Measurements from ENCODE around the gene CNOT8. TPM values are rescaled to one million over a fixed set of nuclear protein-coding genes. Genes with fewer than 3 reads are reported as not detected.
"Not testable (repeated sequence)": the region's sequence is repeated elsewhere in the genome, so short reads cannot be mapped to it uniquely, and the experiment has no call there.

Gene CNOT8
- total RNA-seq, 4 donors from 2014 or later, result 25.6 to 40.6 (median 30.5) TPM

GRCh38 chr5:154817815-154818214, 40.6 kb upstream of the CNOT8 start:
- H3K4me1 ChIP-seq, result no peaks in the 10 kb centered on the region
- no peak overlapping the region for H3K27ac ChIP-seq
- no peaks in the 10 kb centered on the region for H3K9me3 ChIP-seq
- H3K4me3 ChIP-seq, result no peak overlapping the region
- DNase-seq (no peak), ATAC-seq (no peak)
- no peaks in the 10 kb centered on the region for H3K27me3 ChIP-seq
- TF ChIP-seq CTCF (IDR thresholded peaks at IDR 0.05 in 4 of 5, conservative IDR thresholded peaks at IDR 0.05 in 1 of 5) (no peak), POLR2A (IDR thresholded peaks at IDR 0.05) (no peak)
- intact Hi-C loops (cut with DNase I; ENCODE audit: low total_unique reads), result no loop called here
- in situ Hi-C loops (cut with MboI; ENCODE audit: low sequenced_read_pairs in 4 of 4), result no loop called here
- H3K36me3 ChIP-seq, result peaks cover 0 to 47% of the 10 kb centered on the region in 2 donors

GRCh38 chr5:154818471-154819116, 39.8 kb upstream of the CNOT8 start:
- H3K27ac ChIP-seq, result peak overlapping the region in 1 of 4 donors; percentile 3
- in situ Hi-C loops (cut with MboI; ENCODE audit: low sequenced_read_pairs in 4 of 4) (no loop called here), intact Hi-C loops (cut with DNase I; ENCODE audit: low total_unique reads) (no loop called here)
- no peaks in the 10 kb centered on the region for H3K9me3 ChIP-seq
- H3K4me1 ChIP-seq, result no peaks in the 10 kb centered on the region
- peaks cover 0 to 39% of the 10 kb centered on the region in 2 donors for H3K36me3 ChIP-seq
- no peaks in the 10 kb centered on the region for H3K27me3 ChIP-seq
- ATAC-seq (no peak), DNase-seq (no peak)
- TF ChIP-seq CTCF (IDR thresholded peaks at IDR 0.05 in 4 of 5, conservative IDR thresholded peaks at IDR 0.05 in 1 of 5) (no peak), POLR2A (IDR thresholded peaks at IDR 0.05) (no peak)
- H3K4me3 ChIP-seq, result no peak overlapping the region

GRCh38 chr5:154819546-154819945, 38.9 kb upstream of the CNOT8 start:
- Histone ChIP-seq H3K4me1 (no peaks in the 10 kb centered on the region), H3K36me3 (peaks cover 0 to 37% of the 10 kb centered on the region in 2 donors), H3K27me3 (no peaks in the 10 kb centered on the region), H3K9me3 (no peaks in the 10 kb centered on the region), H3K27ac (no peak overlapping the region), H3K4me3 (no peak overlapping the region)
- intact Hi-C loops (cut with DNase I; ENCODE audit: low total_unique reads) (no loop called here), in situ Hi-C loops (cut with MboI; ENCODE audit: low sequenced_read_pairs in 4 of 4) (no loop called here)
- DNase-seq (no peak), ATAC-seq (no peak)
- TF ChIP-seq CTCF (IDR thresholded peaks at IDR 0.05 in 4 of 5, conservative IDR thresholded peaks at IDR 0.05 in 1 of 5), result no peak
- no peak for TF ChIP-seq POLR2A (IDR thresholded peaks at IDR 0.05)

GRCh38 chr5:154820383-154820782, 38.0 kb upstream of the CNOT8 start:
- H3K4me1 ChIP-seq, result no peaks in the 10 kb centered on the region
- intact Hi-C loops (cut with DNase I; ENCODE audit: low total_unique reads) (no loop called here), in situ Hi-C loops (cut with MboI; ENCODE audit: low sequenced_read_pairs in 4 of 4) (no loop called here)
- no peaks in the 10 kb centered on the region for H3K9me3 ChIP-seq
- ATAC-seq (no peak), DNase-seq (no peak)
- no peak for TF ChIP-seq POLR2A (IDR thresholded peaks at IDR 0.05)
- TF ChIP-seq CTCF (IDR thresholded peaks at IDR 0.05 in 4 of 5, conservative IDR thresholded peaks at IDR 0.05 in 1 of 5), result no peak
- no peak overlapping the region for H3K27ac ChIP-seq
- H3K36me3 ChIP-seq, result peaks cover 0 to 31% of the 10 kb centered on the region in 2 donors
- H3K4me3 ChIP-seq, result no peak overlapping the region
- H3K27me3 ChIP-seq, result no peaks in the 10 kb centered on the region

GRCh38 chr5:154822896-154823295, 35.5 kb upstream of the CNOT8 start:
- in situ Hi-C loops (cut with MboI; ENCODE audit: low sequenced_read_pairs in 4 of 4), result not testable (repeated sequence)

More at GRCh38 chr5:154822896-154823295, 35.5 kb upstream of the CNOT8 start:
- H3K27me3 ChIP-seq; H3K4me3 ChIP-seq; DNase-seq; H3K27ac ChIP-seq; H3K4me1 ChIP-seq; ATAC-seq; intact Hi-C loops (cut with DNase I; ENCODE audit: low total_unique reads); H3K9me3 ChIP-seq: not testable (repeated sequence)
- H3K36me3 ChIP-seq, result peaks cover 0 to 15% of the 10 kb centered on the region in 2 donors
